K562 (cell line): ENCODE data around the gene RERE. TPM values are rescaled to one million over a fixed set of nuclear protein-coding genes. Genes with fewer than 3 reads are reported as not detected.

Experiments
- CBX5 ChIP-seq: IDR thresholded peaks from 2 replicates; pipeline ENCODE4 v1.6.1; 2014; ENCODE audit warnings: low read depth, borderline replicate concordance
- CBX8 ChIP-seq: fragments of 200-600 bp; sonication (generic); IDR thresholded peaks from 2 replicates; pipeline ENCODE4 v1.6.1; 2012; ENCODE audit warnings: borderline replicate concordance, mixed run types, low read depth, mild to moderate bottlenecking, moderate library complexity, mixed read lengths, low read length, control low read depth, inconsistent platforms; ENCODE audit not compliant: poor library complexity, severe bottlenecking; ENCODE audit errors: extremely low read depth
- CREB1 ChIP-seq, 2 experiments: sonication (generic) in 1 of 2; formaldehyde crosslinking in 1 of 2; IDR thresholded peaks; 2 replicates each; pipeline versions ENCODE4 v1.6.1 to v1.8.0; 2012 to 2022; ENCODE audit warnings: inconsistent platforms in 1 of 2, mild to moderate bottlenecking in 1 of 2, missing genetic modification reagents in 1 of 2, moderate library complexity in 1 of 2
- E4F1 ChIP-seq: fragments of 250-450 bp; sonication (Bioruptor Pico); IDR thresholded peaks from 2 replicates; pipeline ENCODE4 v1.5.0; 2021; ENCODE audit warnings: mild to moderate bottlenecking, borderline replicate concordance
- ELK3 ChIP-seq: fragments of 450-650 bp; formaldehyde crosslinking; IDR thresholded peaks from 2 replicates; pipeline ENCODE4 v1.4.0; 2020; ENCODE audit warnings: mild to moderate bottlenecking
- ETV1 ChIP-seq: fragments of 450-650 bp; conservative IDR thresholded peaks from 2 replicates; pipeline ENCODE4 v1.6.1; 2016; ENCODE audit warnings: missing genetic modification characterization, control low read depth, low read depth, missing compliant biosample characterization
- FOXJ2 ChIP-seq: fragments of 200-800 bp; sonication (Bioruptor generic); IDR thresholded peaks from 2 replicates; pipeline ENCODE4 v1.6.1; 2016; ENCODE audit warnings: missing genetic modification characterization, missing compliant biosample characterization
- HSF4 ChIP-seq: fragments of 250-450 bp; sonication (Bioruptor Pico); IDR thresholded peaks from 2 replicates; pipeline ENCODE4 v2.1.2; 2022; ENCODE audit warnings: mild to moderate bottlenecking, moderate library complexity, borderline replicate concordance
- NEUROD1 ChIP-seq: fragments of 150-350 bp; IDR thresholded peaks from 2 replicates; pipeline ENCODE4 v1.6.1; 2014; ENCODE audit warnings: borderline replicate concordance, low read length, low read depth; ENCODE audit not compliant: partially characterized antibody
- NFRKB ChIP-seq: fragments of 450-650 bp; IDR thresholded peaks from 2 replicates; pipeline ENCODE4 v1.6.1; 2016; ENCODE audit warnings: low read depth
- POLR2AphosphoS5 ChIP-seq: IDR thresholded peaks from 2 replicates; pipeline ENCODE4 v1.6.1; 2011; ENCODE audit warnings: mild to moderate bottlenecking, low read depth, low read length, moderate library complexity; ENCODE audit not compliant: control insufficient read depth, insufficient read depth
- PRPF4 ChIP-seq: fragments of 200-400 bp; formaldehyde crosslinking; IDR thresholded peaks from one replicate; pipeline ENCODE4 v1.6.1; 2017; ENCODE audit warnings: low read length, low read depth, mild to moderate bottlenecking; ENCODE audit not compliant: insufficient read depth, poor library complexity, severe bottlenecking
- RBBP5 ChIP-seq: fragments of 200-600 bp; sonication (generic); IDR thresholded peaks from 2 replicates; pipeline ENCODE4 v1.6.1; 2012; ENCODE audit warnings: borderline replicate concordance, mild to moderate bottlenecking, low read length, control low read depth, inconsistent platforms; ENCODE audit not compliant: insufficient read depth, poor library complexity, severe bottlenecking
- SFPQ ChIP-seq: fragments of 200-400 bp; formaldehyde crosslinking; IDR thresholded peaks from 2 replicates; pipeline ENCODE4 v1.6.1; 2017; ENCODE audit warnings: mild to moderate bottlenecking, low read depth, low read length, moderate library complexity
- SMARCA5 ChIP-seq: fragments of 450-650 bp; IDR thresholded peaks from 2 replicates; pipeline ENCODE4 v1.6.1; 2016
- SNIP1 ChIP-seq: fragments of 450-650 bp; IDR thresholded peaks from 2 replicates; pipeline ENCODE4 v1.7.1; 2017; ENCODE audit warnings: low read depth, mild to moderate bottlenecking
- SREBF2 ChIP-seq: sonication (generic); formaldehyde crosslinking; IDR thresholded peaks from 2 replicates; pipeline ENCODE4 v1.4.0; 2020; ENCODE audit warnings: mild to moderate bottlenecking, missing genetic modification reagents
- SRSF9 ChIP-seq: fragments of 200-400 bp; formaldehyde crosslinking; IDR thresholded peaks from 2 replicates; pipeline ENCODE4 v1.6.1; 2017; ENCODE audit warnings: low read depth, low read length, borderline replicate concordance
- TAF15 ChIP-seq: fragments of 200-400 bp; formaldehyde crosslinking; IDR thresholded peaks from 2 replicates; pipeline ENCODE4 v1.6.1; 2017; ENCODE audit warnings: mild to moderate bottlenecking, low read depth, low read length, moderate library complexity
- ZNF316 ChIP-seq: fragments of 450-650 bp; IDR thresholded peaks from 2 replicates; pipeline ENCODE4 v1.6.1; 2016
- ZNF436 ChIP-seq: fragments of 250-450, 450-650 bp; sonication (Bioruptor Pico); formaldehyde crosslinking; IDR thresholded peaks from 2 replicates; pipeline ENCODE4 v1.7.0; 2020; ENCODE audit warnings: mild to moderate bottlenecking
- polyA plus RNA-seq, 8 experiments: library from polyadenylated mRNA; depleted of rRNA in 4 of 8; stranded (reverse) in 5 of 8; unstranded in 3 of 8; fragments of >200 nt; fragmentation: Nextera tagmentation in 2 of 8; fragmentation: Illumina TruSeq in 1 of 8; extraction: Ambion mirVana in 2 of 8; extraction: Trizol in 1 of 8; gene quantifications; 2 replicates each; pipeline versions ENCODE4 v1.2.1 to v1.2.3, GENCODE V29; 2011 to 2014; ENCODE audit warnings: inconsistent platforms in 1 of 8, missing spikeins in 1 of 8
- total RNA-seq, 7 experiments: library from RNA; depleted of rRNA in 6 of 7; stranded (reverse); fragments of >200 nt in 6 of 7; fragmentation: Illumina TruSeq in 2 of 7; extraction: Trizol in 2 of 7; gene quantifications; 2 replicates each; pipeline versions ENCODE4 v1.2.1 to v1.2.3, GENCODE V29; 2011 to 2021; ENCODE audit warnings: low replicate concordance in 1 of 7

The RERE gene
- total and polyA plus RNA-seq, 9 of the 15 experiments (the other 6 are each of a cell fraction or from before 2014, with no cell fraction given) = 3.0 to 51.5 (median 13.4) TPM

DNA sequence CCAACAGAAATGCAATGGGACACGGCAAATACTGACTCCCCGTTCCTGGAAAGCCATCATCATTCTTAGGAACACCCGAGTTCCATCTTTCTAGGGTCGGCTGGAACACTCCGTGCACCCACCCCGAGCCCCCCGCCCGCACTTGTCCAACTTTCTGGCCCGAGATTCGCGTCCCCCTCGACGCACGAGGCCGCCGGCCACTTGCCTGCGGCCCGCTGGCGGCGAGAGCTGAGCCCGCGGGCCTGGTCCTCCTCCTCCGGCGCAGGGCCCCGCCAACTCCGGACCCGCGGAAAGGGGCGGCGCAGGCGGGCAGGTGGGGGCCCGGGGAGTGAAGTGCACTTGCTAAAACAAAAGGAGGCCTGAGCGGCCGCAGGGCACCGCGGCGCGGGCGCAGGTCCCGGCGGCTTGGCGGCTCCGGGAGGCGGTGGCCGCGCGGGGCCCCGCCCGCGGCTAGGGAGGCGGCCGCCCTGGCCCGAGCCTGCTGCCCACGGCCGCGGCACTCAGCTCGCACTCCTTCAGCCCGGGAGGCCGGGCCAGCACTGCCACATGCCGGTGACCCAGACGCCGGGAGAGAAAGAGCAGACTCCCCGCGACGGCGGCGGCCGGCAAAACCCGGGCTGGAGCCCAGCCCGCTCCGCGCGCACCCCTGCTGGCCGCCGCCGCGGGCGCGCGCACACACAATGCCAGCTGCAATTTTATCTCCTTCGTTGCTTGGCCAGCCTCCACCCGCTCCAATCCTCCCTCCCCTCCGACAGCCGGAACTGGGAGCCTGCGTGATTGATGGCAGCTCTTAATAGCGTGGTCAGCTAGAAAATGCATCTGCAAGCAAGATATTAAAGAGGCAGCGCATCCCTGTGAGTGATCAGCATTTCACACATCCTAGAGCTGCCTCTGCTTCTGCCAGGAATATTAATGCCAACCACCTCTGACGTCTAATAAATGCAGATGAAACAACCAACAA is 114.3 kb downstream of the RERE start (continued):
- TF ChIP-seq SFPQ (no peak), RBBP5 (peak; percentile 92), NFRKB (no peak), PRPF4 (no peak), CREB1 (IDR thresholded peaks at IDR 0.05) (peak; percentile 41), CREB1 (CRISPR knock-in tag; IDR thresholded peaks at IDR 0.05) (no peak; the same call in 1 of the 2 replicates), CBX8 (no peak), ZNF316 (peak; percentile 91), FOXJ2 (tag) (peak; percentile 93), POLR2AphosphoS5 (peak; percentile 86), ZNF436 (CRISPR knock-in tag) (no peak), SMARCA5 (no peak), NEUROD1 (peak; percentile 96), ETV1 (peak; percentile 98), SREBF2 (CRISPR knock-in tag) (no peak), E4F1 (no peak), ELK3 (no peak), HSF4 (CRISPR knock-in tag) (no peak), TAF15 (no peak), SNIP1 (no peak), SRSF9 (no peak), CBX5 (no peak)
